Common myeloid progenitor, CD34-positive (primary cell): ENCODE results near the gene ZNF212. TPM values are rescaled to one million over a fixed set of nuclear protein-coding genes. Genes with fewer than 3 reads are reported as not detected.

Experiments used
- CTCF ChIA-PET: fragments of 350-600 bp; sonication (Branson Sonifier 250); formaldehyde crosslinking; loops from one replicate; lab custom pipeline; 2021; ENCODE audit warnings: antibody characterized with exemption; lab: Charles Lee
- POLR2A ChIA-PET: fragments of 350-600 bp; sonication (Branson Sonifier 250); formaldehyde crosslinking; loops from one replicate; lab custom pipeline; 2021; ENCODE audit warnings: antibody characterized with exemption; lab: Charles Lee
- DNase-seq, 3 donors: peaks; one replicate each; pipeline versions ENCODE4 v3.0.0 to v3.0.0-alpha.2; 2013
- H3K27ac ChIP-seq, 2 experiments: 1 replicate in 1 of 2; 2 replicates in 1 of 2; pipeline ENCODE4 v1.7.0; 2013; ENCODE audit warnings: inconsistent platforms in 2 of 2, low read length in 2 of 2, mild to moderate bottlenecking in 2 of 2, low read depth in 1 of 2, moderate library complexity in 1 of 2; ENCODE audit not compliant: severe bottlenecking in 2 of 2, insufficient read depth in 1 of 2, poor library complexity in 1 of 2
- H3K27me3 ChIP-seq, 5 experiments: replicated peaks in 2 of 5; 1 replicate in 3 of 5; 2 replicates in 2 of 5; pipeline versions ENCODE4 v1.6.1 to v1.7.0; 2013; ENCODE audit warnings: low read length in 4 of 5, mild to moderate bottlenecking in 2 of 5, moderate library complexity in 2 of 5, inconsistent platforms in 1 of 5; ENCODE audit not compliant: insufficient read depth in 5 of 5, control insufficient read depth in 4 of 5
- H3K36me3 ChIP-seq, 4 experiments: 1 replicate in 2 of 4; 2 replicates in 2 of 4; pipeline versions ENCODE4 v1.6.1 to v1.7.0; 2013; ENCODE audit warnings: low read length in 3 of 4, control low read depth in 1 of 4, mild to moderate bottlenecking in 1 of 4; ENCODE audit not compliant: control insufficient read depth in 4 of 4, insufficient read depth in 4 of 4
- H3K4me1 ChIP-seq, 4 experiments: 1 replicate in 3 of 4; 2 replicates in 1 of 4; pipeline versions ENCODE4 v1.6.1 to v1.7.1; 2013; ENCODE audit warnings: low read length in 3 of 4, mild to moderate bottlenecking in 3 of 4, control low read depth in 1 of 4, inconsistent platforms in 1 of 4, moderate library complexity in 1 of 4; ENCODE audit not compliant: control insufficient read depth in 4 of 4, insufficient read depth in 4 of 4; ENCODE audit errors: control extremely low read depth in 1 of 4
- H3K4me3 ChIP-seq, 7 experiments: 1 replicate in 4 of 7; 2 replicates in 3 of 7; pipeline versions ENCODE4 v1.5.1 to v1.7.0; 2013; ENCODE audit warnings: mild to moderate bottlenecking in 7 of 7, low read length in 6 of 7, moderate library complexity in 6 of 7, inconsistent platforms in 2 of 7, low read depth in 2 of 7, control low read depth in 1 of 7; ENCODE audit not compliant: insufficient read depth in 4 of 7, control insufficient read depth in 1 of 7; ENCODE audit errors: extremely low read depth in 1 of 7
- H3K9me3 ChIP-seq, 5 experiments: 1 replicate in 4 of 5; 2 replicates in 1 of 5; pipeline versions ENCODE4 v1.6.1 to v1.7.1; 2013; ENCODE audit warnings: low read length in 4 of 5, mild to moderate bottlenecking in 2 of 5, inconsistent platforms in 1 of 5, low read depth in 1 of 5, moderate library complexity in 1 of 5; ENCODE audit not compliant: control insufficient read depth in 4 of 5, insufficient read depth in 2 of 5; ENCODE audit errors: control extremely low read depth in 1 of 5
- WGBS: methylation state at CpG from one replicate; pipeline ENCODE4 v1.1.5; 2013; ENCODE audit not compliant: insufficient coverage; 5-methylcytosine and 5-hydroxymethylcytosine counted together
- polyA plus RNA-seq: library from polyadenylated mRNA; unstranded; fragments of 120-200 nt; gene quantifications from one replicate; pipeline ENCODE4 v1.2.1, GENCODE V29; 2013

The ZNF212 gene
- 6.9 TPM for polyA plus RNA-seq

- ChIA-PET CTCF (interaction anchor here (0.7 to 3.4 kb wide), 4 partner anchors 10 to 44 kb away, joined by 3 to 10 read pairs (median 4); partner anchors contain the start of genes ZNF282 and ZNF783), POLR2A (interaction anchor here (0.6 to 1.2 kb wide), 2 partner anchors 22 to 205 kb away, joined by 3 read pairs; no protein-coding TSS in a partner anchor)
- under 1% methylated on average over 53 of the region's 64 CpGs for WGBS
- Histone ChIP-seq H3K27ac (peak within 1 kb of the TSS; percentile 74 to 91), H3K27me3 (peaks cover 0 to 4% (median 1%) of the 10 kb centered on the region in 5 experiments), H3K36me3 (no peaks in the 10 kb centered on the region), H3K9me3 (peaks cover 0 to 3% (median 0%) of the 10 kb centered on the region in 5 experiments), H3K4me1 (peaks cover 6 to 11% (median 11%) of the 10 kb centered on the region in 4 experiments), H3K4me3 (peak within 1 kb of the TSS; percentile 91 to 98 (median 97))
- peak; percentile 90 to 93 (median 92) for DNase-seq
These were observed at the start of gene ZNF212 for GRCh38 chr7:149239345-149240143. Gene ZNF212, plus strand, starts transcription at chr7:149239651. Its CDS starts 128 bp downstream, at chr7:149239779.

- 63% methylated on average over 4 of the region's 5 CpGs for WGBS
- H3K9me3 ChIP-seq = no peaks in the 10 kb centered on the region
- ChIA-PET POLR2A (no interaction called here), CTCF (no interaction called here)
- no peak for DNase-seq
- H3K27me3 ChIP-seq = no peaks in the 10 kb centered on the region
- no peaks in the 10 kb centered on the region for H3K36me3 ChIP-seq
- no peak overlapping the region for H3K4me3 ChIP-seq
- H3K27ac ChIP-seq = no peak overlapping the region
- peaks cover 10 to 25% (median 14%) of the 10 kb centered on the region in 4 experiments for H3K4me1 ChIP-seq
These were observed 47.6 kb upstream of the ZNF212 start for GRCh38 chr7:149191851-149192250.

- Histone ChIP-seq H3K9me3 (no peaks in the 10 kb centered on the region), H3K27me3 (no peaks in the 10 kb centered on the region), H3K27ac (peak overlapping the region in 1 of 2 experiments; percentile 88), H3K4me3 (peak overlapping the region in 6 of 7 experiments; percentile 88 to 96 (median 90)), H3K4me1 (peaks cover 10 to 36% (median 18%) of the 10 kb centered on the region in 4 experiments), H3K36me3 (peaks cover 5 to 22% (median 15%) of the 10 kb centered on the region in 4 experiments)
- ChIA-PET POLR2A (interaction anchor here (0.7 kb wide), 1 partner anchor 48 kb away, joined by 3 read pairs; no protein-coding TSS in a partner anchor), CTCF (interaction anchor here (0.6 to 2.3 kb wide), 14 partner anchors 9 to 575 kb away, joined by 3 to 14 read pairs (median 4); partner anchors contain the start of gene ZNF398)
- WGBS = 92% methylated on average over 3 of the region's 4 CpGs
- DNase-seq = no peak
These were observed 44.7 kb upstream of the ZNF212 start for GRCh38 chr7:149194799-149195179.

GRCh38 chr7:149195180-149196150 lies 44.0 kb upstream of the ZNF212 start, which contains the start of gene ZNF282:
Gene ZNF282, plus strand, starts transcription at chr7:149195546. Its CDS starts 44 bp downstream, at chr7:149195590.
- Histone ChIP-seq H3K4me1 (peaks cover 10 to 34% (median 18%) of the 10 kb centered on the region in 4 experiments), H3K27ac (peak within 1 kb of the TSS; percentile 46 to 88), H3K36me3 (peaks cover 5 to 27% (median 21%) of the 10 kb centered on the region in 4 experiments), H3K27me3 (no peaks in the 10 kb centered on the region), H3K4me3 (peak within 1 kb of the TSS; percentile 88 to 96 (median 90)), H3K9me3 (no peaks in the 10 kb centered on the region)
- ChIA-PET CTCF (interaction anchor here (0.5 to 2.3 kb wide), 18 partner anchors 9 to 574 kb away, joined by 3 to 14 read pairs (median 4); partner anchors contain the start of genes ZNF398 and ZNF425), POLR2A (interaction anchor here (0.6 to 1.2 kb wide), 4 partner anchors 10 to 70 kb away, joined by 3 read pairs; partner anchors contain the start of gene ZNF425)
- under 1% methylated on average over 61 of the region's 97 CpGs for WGBS
- DNase-seq = peak; percentile 75 to 82 (median 80)

- H3K27ac ChIP-seq = peak overlapping the region; percentile 42 to 88
- WGBS = 11% methylated on average over 13 of the region's 17 CpGs
- H3K4me1 ChIP-seq = peaks cover 7 to 31% (median 16%) of the 10 kb centered on the region in 4 experiments
- POLR2A ChIA-PET = interaction anchor here (1.1 to 1.2 kb wide), 2 partner anchors 10 to 70 kb away, joined by 3 read pairs; partner anchors contain the start of gene ZNF425
- H3K4me3 ChIP-seq = peak overlapping the region; percentile 88 to 96 (median 90)
- H3K36me3 ChIP-seq = peaks cover 8 to 33% (median 28%) of the 10 kb centered on the region in 4 experiments
- H3K9me3 ChIP-seq = no peaks in the 10 kb centered on the region
- DNase-seq = peak in 2 of 3 donors; percentile 20 to 33
- H3K27me3 ChIP-seq = no peaks in the 10 kb centered on the region
- CTCF ChIA-PET = interaction anchor here (0.5 to 2.3 kb wide), 9 partner anchors 9 to 70 kb away, joined by 3 to 14 read pairs (median 3); partner anchors contain the start of genes ZNF398 and ZNF425
These were observed 43.2 kb upstream of the ZNF212 start for GRCh38 chr7:149196151-149196704.
